B cell (primary cell): Measurements from ENCODE around the gene MAST2. TPM values are rescaled to one million over a fixed set of nuclear protein-coding genes. Genes with fewer than 3 reads are reported as not detected.
A peak's percentile ranks its signal among the peaks of the same experiment; 100 is the strongest.
"Not testable (repeated sequence)": the region's sequence is repeated elsewhere in the genome, so short reads cannot be mapped to it uniquely, and the experiment has no call there.

Experiments used
- ATAC-seq: fragments of 200-7000 bp; cut with Tn5 transposase; one replicate; pipeline ENCODE4 v1.10.0; 2021; ENCODE audit warnings: low read depth, mild to moderate bottlenecking, moderate number of reproducible peaks, moderate library complexity
- CTCF ChIA-PET: fragments of 350-600 bp; sonication (Branson Sonifier 250); formaldehyde crosslinking; loops from one replicate; lab custom pipeline; 2021; ENCODE audit warnings: antibody characterized with exemption, inconsistent platforms; lab: Charles Lee
- POLR2A ChIA-PET: fragments of 350-600 bp; sonication (Branson Sonifier 250); formaldehyde crosslinking; loops from one replicate; lab custom pipeline; 2021; ENCODE audit warnings: antibody characterized with exemption; lab: Charles Lee
- DNase-seq: peaks from one replicate; pipeline ENCODE4 v3.0.0; 2013
- H2AFZ ChIP-seq: 2 replicates; pipeline ENCODE4 v1.6.1; 2012; ENCODE audit warnings: mild to moderate bottlenecking, low read depth, low read length; ENCODE audit not compliant: insufficient read depth, poor library complexity, severe bottlenecking
- H3K27ac ChIP-seq, 2 donors: 1 replicate in 1 of 2; 2 replicates in 1 of 2; pipeline ENCODE4 v1.5.1; 2012 to 2013; ENCODE audit warnings: low read length in 2 of 2, mild to moderate bottlenecking in 2 of 2, moderate library complexity in 1 of 2
- H3K27me3 ChIP-seq, 4 experiments: fragments of 200-600 bp in 1 of 4; sonication (generic) in 1 of 4; replicated peaks in 1 of 4; 1 replicate in 2 of 4; 2 replicates in 2 of 4; pipeline versions ENCODE4 v1.6.1 to v1.7.0; 2013 to 2016; ENCODE audit warnings: low read length in 3 of 4, mild to moderate bottlenecking in 2 of 4, mixed read lengths in 1 of 4, moderate library complexity in 1 of 4; ENCODE audit not compliant: insufficient read depth in 4 of 4, control insufficient read depth in 3 of 4; ENCODE audit errors: control extremely low read depth in 1 of 4
- H3K36me3 ChIP-seq, 2 experiments: replicated peaks in 1 of 2; 1 replicate in 1 of 2; 2 replicates in 1 of 2; pipeline versions ENCODE4 v1.6.1 to v1.7.1; 2013; ENCODE audit warnings: low read length in 1 of 2; ENCODE audit not compliant: insufficient read depth in 2 of 2, control insufficient read depth in 1 of 2; ENCODE audit errors: control extremely low read depth in 1 of 2, extremely low read depth in 1 of 2
- H3K4me1 ChIP-seq, 2 donors: fragments of 200-600 bp in 1 of 2; sonication (generic) in 1 of 2; 1 replicate in 1 of 2; 2 replicates in 1 of 2; pipeline versions ENCODE4 v1.5.1 to v1.6.1; 2013 to 2017; ENCODE audit warnings: low read length in 2 of 2; ENCODE audit not compliant: control insufficient read depth in 2 of 2, insufficient read depth in 2 of 2
- H3K4me2 ChIP-seq: replicated peaks from 2 replicates; pipeline ENCODE3; 2012; ENCODE audit warnings: mild to moderate bottlenecking, low read depth, low read length; ENCODE audit not compliant: poor library complexity, severe bottlenecking
- H3K4me3 ChIP-seq, 5 experiments: fragments of 200-600 bp in 1 of 5; sonication (generic) in 1 of 5; 1 replicate in 3 of 5; 2 replicates in 2 of 5; pipeline versions ENCODE4 v1.5.1 to v1.7.0; 2011 to 2016; ENCODE audit warnings: low read length in 4 of 5, mild to moderate bottlenecking in 4 of 5, low read depth in 2 of 5, control low read depth in 1 of 5, moderate library complexity in 1 of 5; ENCODE audit not compliant: insufficient read depth in 1 of 5; ENCODE audit errors: control extremely low read depth in 1 of 5, extremely low read depth in 1 of 5
- H3K79me2 ChIP-seq: fragments of 200-600 bp; sonication (generic); one replicate; pipeline ENCODE4 v1.6.0; 2016; ENCODE audit warnings: low read length; ENCODE audit not compliant: control insufficient read depth, insufficient read depth
- H3K9ac ChIP-seq: fragments of 200-600 bp; sonication (generic); 2 replicates; pipeline ENCODE4 v1.6.1; 2017; ENCODE audit warnings: mild to moderate bottlenecking, low read length, moderate library complexity
- H3K9me3 ChIP-seq, 3 donors: one replicate each; pipeline versions ENCODE4 v1.6.1 to v1.7.1; 2013; ENCODE audit warnings: low read length in 2 of 3; ENCODE audit not compliant: control insufficient read depth in 2 of 3, insufficient read depth in 1 of 3; ENCODE audit errors: control extremely low read depth in 1 of 3
- H4K20me1 ChIP-seq: 2 replicates; pipeline ENCODE4 v1.6.0; 2012; ENCODE audit warnings: mild to moderate bottlenecking, low read length; ENCODE audit not compliant: insufficient read depth, control insufficient read depth, poor library complexity, severe bottlenecking
- H3K27ac Mint-ChIP-seq: one replicate; pipeline ENCODE4 v1.8.0; 2021; ENCODE audit warnings: mixed read lengths
- H3K27me3 Mint-ChIP-seq: one replicate; pipeline ENCODE4 v1.8.0; 2021; ENCODE audit warnings: mixed read lengths
- H3K4me1 Mint-ChIP-seq: one replicate; pipeline ENCODE4 v1.8.0; 2021; ENCODE audit warnings: mixed read lengths
- H3K4me3 Mint-ChIP-seq: one replicate; pipeline ENCODE4 v1.8.0; 2021; ENCODE audit warnings: mixed read lengths
- H3K9me3 Mint-ChIP-seq: one replicate; pipeline ENCODE4 v1.8.0; 2022; ENCODE audit warnings: mixed read lengths; ENCODE audit not compliant: insufficient read depth
- EZH2 ChIP-seq: IDR thresholded peaks from 2 replicates; pipeline ENCODE4 v1.6.1; 2012; ENCODE audit warnings: borderline replicate concordance, low read depth, mild to moderate bottlenecking, moderate library complexity, low read length; ENCODE audit not compliant: insufficient read depth, poor library complexity, severe bottlenecking
- WGBS: methylation state at CpG from one replicate; pipeline ENCODE4 v1.1.5; 2013; ENCODE audit warnings: missing lambda C conversion rate; ENCODE audit not compliant: insufficient coverage; 5-methylcytosine and 5-hydroxymethylcytosine counted together
- intact Hi-C: fragments of 100-400 bp; cut with micrococcal nuclease; formaldehyde crosslinking; loops from one replicate; pipeline ENCODE4 v1.10.0; 2022
- polyA plus RNA-seq: library from polyadenylated mRNA; depleted of rRNA; stranded (reverse); fragments of >200 nt; gene quantifications from 2 replicates; pipeline ENCODE4 v1.2.3, GENCODE V29; 2012
- total RNA-seq, 2 donors: library from RNA; stranded (reverse); fragments of 120-200 nt in 1 of 2; gene quantifications; 1 replicate in 1 of 2; 2 replicates in 1 of 2; pipeline versions ENCODE4 v1.2.3 to v1.2.4, GENCODE V29; 2013 to 2022
- TF ChIP-seq, protein P1 (sequence below): fragments of 200-600 bp; IDR thresholded peaks from one replicate; pipeline ENCODE4 v1.8.0; 2022; ENCODE audit warnings: antibody characterized with exemption, mild to moderate bottlenecking

MAST2 gene
- total and polyA plus RNA-seq, 2 donors (not counting 1 experiment from before 2014, with no cell fraction given) = 12.5 to 23.3 TPM

DNA sequence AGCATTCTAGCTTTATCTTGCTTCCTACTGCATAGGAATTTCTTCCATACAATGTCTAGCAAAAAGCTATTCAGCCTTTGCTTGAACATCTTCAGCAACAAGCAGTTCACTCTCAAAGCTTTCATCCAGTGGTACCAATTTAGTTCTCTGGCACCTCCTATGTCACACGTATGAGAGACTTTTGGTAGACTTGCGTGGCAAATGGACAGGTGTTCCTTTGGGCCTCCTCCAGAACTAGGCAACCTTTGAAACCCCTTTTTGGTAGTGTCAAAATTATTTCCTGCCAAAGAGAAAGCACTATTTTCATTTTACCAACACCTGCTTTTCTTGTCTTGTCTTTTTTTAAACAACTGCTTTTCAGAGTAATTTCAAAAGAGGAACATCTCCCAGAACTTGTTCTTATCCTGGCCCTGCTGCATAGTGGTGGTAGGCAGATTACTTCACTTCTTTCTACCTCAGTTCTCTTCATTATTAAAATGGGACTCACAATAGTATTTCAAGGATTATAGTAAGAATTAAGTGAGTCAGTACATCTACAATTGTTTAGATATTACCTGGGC lies 122.4 kb downstream of the MAST2 start:
- Histone ChIP-seq H3K36me3 (no peaks in the 10 kb centered on the region), H4K20me1 (no peaks in the 10 kb centered on the region), H3K4me3 (no peak overlapping the region), H3K4me2 (peak overlapping the region; percentile 23), H3K27ac (peak overlapping the region in 1 of 2 donors; percentile 24), H2AFZ (no peak overlapping the region), H3K9ac (no peak overlapping the region), H3K27me3 (no peaks in the 10 kb centered on the region), H3K4me1 (peaks cover 24 to 29% of the 10 kb centered on the region in 2 donors), H3K79me2 (no peaks in the 10 kb centered on the region), H3K9me3 (peaks cover 0 to 20% (median 0%) of the 10 kb centered on the region in 3 donors)
- 0% methylated on average over 1 of the region's 2 CpGs for WGBS
- Mint-ChIP-seq H3K27me3 (no peaks in the 10 kb centered on the region), H3K4me3 (no peak overlapping the region), H3K27ac (no peak overlapping the region), H3K4me1 (peaks cover 33% of the 10 kb centered on the region), H3K9me3 (no peaks in the 10 kb centered on the region)
- DNase-seq = no peak
- ATAC-seq = no peak
- CTCF ChIA-PET = no interaction called here
- intact Hi-C loops = no loop called here
- TF ChIP-seq, protein P1, sequence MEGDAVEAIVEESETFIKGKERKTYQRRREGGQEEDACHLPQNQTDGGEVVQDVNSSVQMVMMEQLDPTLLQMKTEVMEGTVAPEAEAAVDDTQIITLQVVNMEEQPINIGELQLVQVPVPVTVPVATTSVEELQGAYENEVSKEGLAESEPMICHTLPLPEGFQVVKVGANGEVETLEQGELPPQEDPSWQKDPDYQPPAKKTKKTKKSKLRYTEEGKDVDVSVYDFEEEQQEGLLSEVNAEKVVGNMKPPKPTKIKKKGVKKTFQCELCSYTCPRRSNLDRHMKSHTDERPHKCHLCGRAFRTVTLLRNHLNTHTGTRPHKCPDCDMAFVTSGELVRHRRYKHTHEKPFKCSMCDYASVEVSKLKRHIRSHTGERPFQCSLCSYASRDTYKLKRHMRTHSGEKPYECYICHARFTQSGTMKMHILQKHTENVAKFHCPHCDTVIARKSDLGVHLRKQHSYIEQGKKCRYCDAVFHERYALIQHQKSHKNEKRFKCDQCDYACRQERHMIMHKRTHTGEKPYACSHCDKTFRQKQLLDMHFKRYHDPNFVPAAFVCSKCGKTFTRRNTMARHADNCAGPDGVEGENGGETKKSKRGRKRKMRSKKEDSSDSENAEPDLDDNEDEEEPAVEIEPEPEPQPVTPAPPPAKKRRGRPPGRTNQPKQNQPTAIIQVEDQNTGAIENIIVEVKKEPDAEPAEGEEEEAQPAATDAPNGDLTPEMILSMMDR = no peak
- no peak for TF ChIP-seq EZH2
- POLR2A ChIA-PET = no interaction called here

DNA sequence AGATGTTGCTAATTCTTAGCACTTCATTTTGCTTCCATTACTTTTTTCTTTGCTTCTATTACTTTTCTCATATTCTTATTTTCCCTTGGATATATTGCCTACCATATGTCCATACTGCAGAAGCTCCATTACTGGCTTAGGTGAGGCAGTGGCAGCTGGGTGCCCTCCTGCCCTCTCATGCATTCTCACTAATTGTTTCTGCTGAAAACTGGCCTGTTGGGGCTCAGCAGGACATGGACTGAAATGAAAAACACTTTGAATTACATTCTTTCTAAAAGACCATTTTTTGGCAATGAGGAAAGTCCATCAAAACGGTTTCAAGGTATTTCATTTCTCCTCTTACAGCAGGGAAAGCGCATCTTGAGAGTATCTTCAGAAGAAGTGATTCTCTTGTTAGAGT lies 122.9 kb downstream of the MAST2 start:
- H3K36me3 ChIP-seq = no peaks in the 10 kb centered on the region
- POLR2A ChIA-PET = no interaction called here
- DNase-seq = no peak
- H4K20me1 ChIP-seq = no peaks in the 10 kb centered on the region
- TF ChIP-seq, protein P1 = no peak
- TF ChIP-seq EZH2 = no peak
- Mint-ChIP-seq H3K4me1 (peaks cover 33% of the 10 kb centered on the region), H3K9me3 (no peaks in the 10 kb centered on the region), H3K27me3 (no peaks in the 10 kb centered on the region), H3K27ac (no peak overlapping the region), H3K4me3 (no peak overlapping the region)
- no peaks in the 10 kb centered on the region for H3K79me2 ChIP-seq
- H3K9me3 ChIP-seq = peaks cover 0 to 18% (median 0%) of the 10 kb centered on the region in 3 donors
- no peak overlapping the region for H3K9ac ChIP-seq
- H3K27me3 ChIP-seq = no peaks in the 10 kb centered on the region
- ATAC-seq = no peak
- no peak overlapping the region for H3K4me3 ChIP-seq
- H2AFZ ChIP-seq = no peak overlapping the region
- WGBS = no CpG with 5 or more reads among the region's 2 CpGs
- peak overlapping the region; percentile 23 for H3K4me2 ChIP-seq
- intact Hi-C loops = no loop called here
- CTCF ChIA-PET = no interaction called here
- peaks cover 24 to 29% of the 10 kb centered on the region in 2 donors for H3K4me1 ChIP-seq
- no peak overlapping the region for H3K27ac ChIP-seq

DNA sequence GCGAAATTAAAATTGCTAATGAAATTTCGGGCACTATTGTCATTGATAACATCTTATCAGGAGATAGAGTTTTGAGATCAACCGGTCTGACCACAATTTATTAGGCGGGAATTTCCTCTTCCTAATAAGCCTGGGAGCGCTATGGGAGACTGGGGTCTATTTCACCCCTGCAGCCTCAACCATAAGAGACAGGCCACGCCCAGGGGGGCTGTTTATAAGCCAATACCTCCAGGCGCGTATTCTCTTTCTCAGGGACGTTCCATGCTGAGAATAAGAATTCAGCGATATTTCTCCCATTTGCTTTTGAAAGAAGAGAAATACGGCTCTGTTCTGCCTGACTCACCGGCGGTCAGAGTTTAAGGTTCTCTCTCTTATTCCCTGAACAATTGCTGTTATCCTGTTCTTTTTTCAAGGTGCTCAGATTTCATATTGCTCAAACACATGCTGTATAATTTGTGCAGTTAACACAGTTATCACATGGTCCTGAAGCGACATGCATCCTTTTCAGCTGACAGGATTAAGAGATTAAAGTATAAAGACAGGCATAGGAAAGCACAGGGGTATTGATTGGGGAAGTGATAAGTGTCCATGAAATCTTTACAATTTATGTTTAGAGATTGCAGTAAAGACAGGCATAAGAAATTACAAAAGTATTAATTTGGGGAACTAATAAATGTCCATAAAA lies 124.0 kb downstream of the MAST2 start:
- H3K4me3 ChIP-seq, DNase-seq, H3K27ac Mint-ChIP-seq, intact Hi-C loops, H3K79me2 ChIP-seq, H3K27me3 ChIP-seq, H3K9ac ChIP-seq, CTCF ChIA-PET, H2AFZ ChIP-seq, H3K36me3 ChIP-seq, H3K4me3 Mint-ChIP-seq, ATAC-seq, POLR2A ChIA-PET, H3K27me3 Mint-ChIP-seq, H3K9me3 ChIP-seq, H3K4me2 ChIP-seq, H4K20me1 ChIP-seq, H3K27ac ChIP-seq, H3K9me3 Mint-ChIP-seq: not testable (repeated sequence)
- H3K4me1 ChIP-seq = peaks cover 24 to 26% of the 10 kb centered on the region in 2 donors
- 100% methylated on average over 2 of the region's 14 CpGs for WGBS
- peaks cover 33% of the 10 kb centered on the region for H3K4me1 Mint-ChIP-seq
